Esophagus squamous epithelium (tissue), 4 donors: ENCODE data around the gene CD109.

Experiments used
- CTCF ChIP-seq, 6 experiments: fragments of 450-650 bp in 4 of 6; fragments of 200-600 bp in 2 of 6; sonication (generic) in 2 of 6; IDR thresholded peaks; one replicate each; pipeline ENCODE4 v1.5.1; 2016 to 2019; ENCODE audit warnings: antibody characterized with exemption in 6 of 6, mild to moderate bottlenecking in 4 of 6, moderate library complexity in 4 of 6
- POLR2A ChIP-seq, 4 donors: fragments of 450-650 bp; IDR thresholded peaks; one replicate each; pipeline ENCODE4 v1.6.1; 2017; ENCODE audit warnings: antibody characterized with exemption in 4 of 4, mild to moderate bottlenecking in 4 of 4, moderate library complexity in 3 of 4

GRCh38 chr6:73817253-73817652, 121.2 kb downstream of the CD109 start:
- TF ChIP-seq CTCF (IDR thresholded peaks at IDR 0.05) (no peak), POLR2A (IDR thresholded peaks at IDR 0.05) (no peak)
